Stimulated activated CD4-positive, alpha-beta T cell treated with anti-CD3 and anti-CD28 coated beads, Interleukin-1b, Interleukin-23, amount 100 ng/mL, for 48 hours (primary cell): ENCODE results near the gene PIP5K1B.

ENCODE experiments used
- DNase-seq: peaks from one replicate; pipeline ENCODE4 v3.0.0-alpha.2; 2020

Gene PIP5K1B

DNA sequence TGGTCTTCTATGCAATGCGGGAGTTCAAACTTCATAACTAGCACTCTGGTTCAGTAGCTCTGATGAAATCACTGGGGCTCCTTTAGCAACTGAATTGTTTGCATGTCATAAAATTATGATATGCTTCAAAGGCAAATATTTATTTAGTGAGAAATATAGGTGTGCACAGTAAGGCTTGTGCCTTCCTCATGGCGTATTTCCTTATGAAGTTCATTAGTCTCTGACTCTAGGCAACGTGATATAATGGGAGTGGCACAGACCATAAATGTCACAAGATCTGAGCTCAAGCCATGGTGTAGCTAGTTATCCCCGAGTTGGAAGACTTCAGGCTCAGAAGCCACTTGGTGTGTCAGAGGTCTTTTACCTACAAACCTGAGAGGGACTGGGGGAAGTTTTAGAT lies 35.5 kb downstream of the PIP5K1B start:
- no peak for DNase-seq

GRCh38 chr9:68741234-68741633 lies 36.2 kb downstream of the PIP5K1B start:
- DNase-seq: no peak

- no peak for DNase-seq
These were observed 36.8 kb downstream of the PIP5K1B start for GRCh38 chr9:68741704-68742332.

GRCh38 chr9:68742333-68742730 lies 37.3 kb downstream of the PIP5K1B start:
- no peak for DNase-seq

DNA sequence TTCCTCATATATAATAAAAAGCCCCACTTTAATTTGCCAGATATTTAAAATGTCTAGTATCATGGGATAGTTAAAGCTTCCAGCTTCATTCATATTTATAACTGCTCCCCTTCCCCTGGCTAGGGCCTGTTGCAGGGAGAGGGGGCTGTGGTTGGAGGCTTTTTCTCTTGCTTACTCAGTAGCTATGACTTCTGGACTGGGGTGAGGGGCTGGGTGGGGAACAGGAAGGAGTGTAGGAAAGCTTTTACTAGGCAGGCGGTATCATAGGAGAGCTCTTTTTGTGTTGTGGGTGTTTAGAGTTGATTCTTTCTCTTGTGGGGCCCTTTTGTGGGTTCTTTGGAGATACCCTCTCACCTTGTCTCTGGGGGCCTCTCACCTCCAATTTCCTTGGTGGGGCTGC lies 39.4 kb downstream of the PIP5K1B start:
- DNase-seq: no peak

DNA sequence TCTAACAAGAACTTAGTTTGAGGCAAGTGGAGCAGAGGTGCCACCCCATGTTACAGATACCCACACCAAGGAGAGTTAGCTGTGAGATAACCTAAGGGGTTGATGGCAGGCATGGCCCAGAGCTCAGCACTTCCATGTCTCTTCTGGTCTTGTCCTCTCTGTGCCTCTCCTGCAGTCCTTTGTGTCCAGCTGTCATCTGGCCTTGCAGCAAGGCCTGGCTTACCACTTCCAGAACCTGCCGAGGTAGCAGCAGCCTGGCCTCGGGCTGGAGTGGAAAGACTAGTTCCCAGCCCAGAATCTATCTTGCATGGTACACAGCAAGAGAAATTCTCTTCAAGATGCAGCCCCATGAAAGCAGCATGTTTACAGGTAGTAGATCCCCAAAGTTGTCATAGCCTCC lies 41.5 kb downstream of the PIP5K1B start:
- DNase-seq: no peak

GRCh38 chr9:68747043-68747533 lies 42.0 kb downstream of the PIP5K1B start:
- DNase-seq: no peak

GRCh38 chr9:68749135-68749534 lies 44.1 kb downstream of the PIP5K1B start:
- DNase-seq: no peak

DNA sequence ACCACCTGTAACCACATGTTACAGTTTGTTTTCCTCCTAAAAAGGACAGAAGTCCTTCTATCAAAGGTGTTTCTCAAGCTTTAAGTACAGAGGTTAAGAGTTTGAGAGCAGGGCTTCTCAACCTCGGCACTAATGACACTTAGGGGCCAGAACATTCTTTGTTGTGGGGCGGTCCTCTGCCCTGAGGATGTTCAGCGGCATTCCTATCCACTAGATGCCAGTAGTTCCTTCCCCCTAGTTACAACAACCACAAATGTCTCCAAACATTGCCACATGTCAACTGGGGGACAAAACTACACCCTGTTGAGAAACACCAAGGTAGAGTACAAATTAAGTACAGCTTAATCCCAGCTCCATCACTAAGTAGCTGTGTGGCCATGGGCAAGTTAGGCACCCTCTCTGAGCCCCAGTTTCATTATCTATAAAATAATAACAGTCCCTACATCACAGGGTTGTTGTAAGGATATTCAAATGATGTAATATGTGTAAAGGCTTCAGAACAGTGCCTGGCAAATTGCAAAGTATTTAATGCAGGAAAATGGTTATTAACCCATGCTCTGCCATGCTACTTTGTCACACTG lies 44.6 kb downstream of the PIP5K1B start:
- no peak for DNase-seq

DNA sequence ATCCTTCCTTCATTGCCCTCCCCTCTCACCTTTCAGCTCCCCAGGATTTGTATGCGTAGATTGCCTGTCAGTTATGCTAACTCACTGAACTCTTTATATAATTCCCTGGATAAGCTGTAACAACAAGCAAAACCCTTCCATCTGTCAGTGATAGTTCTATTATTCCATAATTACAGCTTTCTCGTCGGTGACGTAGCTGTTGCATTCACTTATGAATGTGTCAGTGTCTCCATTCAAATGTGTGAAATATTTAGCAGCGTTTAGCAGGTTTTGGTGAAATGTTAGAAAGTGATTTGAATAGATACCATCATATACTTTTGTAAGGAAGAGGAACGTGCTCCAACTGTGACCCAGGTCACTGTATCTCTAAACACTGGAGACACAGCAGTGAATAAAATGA lies 45.2 kb downstream of the PIP5K1B start:
- DNase-seq: no peak

DNA sequence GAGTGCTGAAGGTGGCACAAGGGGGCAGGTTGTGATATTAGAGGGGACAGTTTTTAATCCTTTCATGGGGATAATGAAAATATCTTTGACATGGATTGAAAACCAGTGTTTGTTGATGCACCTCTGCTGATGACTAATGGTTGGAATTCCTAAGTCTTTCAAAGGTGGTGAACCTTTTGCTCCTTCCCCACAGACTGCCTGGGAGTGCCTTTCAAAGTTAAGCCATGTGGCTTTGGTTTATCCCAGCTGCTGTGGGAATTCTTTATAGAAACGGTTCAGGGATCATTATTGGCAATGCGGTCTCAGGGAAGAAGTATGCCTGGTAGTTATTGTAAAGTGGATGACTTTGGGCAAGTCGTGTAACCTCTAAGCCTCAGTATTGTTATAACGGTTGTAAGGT lies 45.7 kb downstream of the PIP5K1B start:
- no peak for DNase-seq

GRCh38 chr9:68751556-68751955 lies 46.5 kb downstream of the PIP5K1B start:
- DNase-seq: no peak

DNA sequence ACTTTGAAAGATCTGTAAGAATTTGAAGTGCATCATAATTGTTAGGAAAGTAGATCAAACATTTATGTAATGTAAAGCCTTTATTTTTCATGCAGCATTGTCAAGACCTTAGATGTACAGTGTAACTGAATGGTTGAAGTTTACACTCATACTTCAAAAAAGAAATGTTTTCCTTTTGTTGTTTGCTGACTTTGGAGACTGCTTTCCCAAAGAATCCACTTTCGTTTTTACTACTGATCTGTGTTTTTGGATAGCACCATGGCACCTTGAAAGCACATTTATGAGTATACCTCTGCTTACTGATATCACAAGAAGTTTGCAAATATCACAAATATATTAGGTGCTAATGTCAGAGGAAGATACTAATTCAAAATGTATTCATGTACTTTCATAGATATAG lies 50.0 kb downstream of the PIP5K1B start:
- DNase-seq: no peak

- no peak for DNase-seq
These were observed 50.7 kb downstream of the PIP5K1B start for GRCh38 chr9:68755752-68756151.

DNA sequence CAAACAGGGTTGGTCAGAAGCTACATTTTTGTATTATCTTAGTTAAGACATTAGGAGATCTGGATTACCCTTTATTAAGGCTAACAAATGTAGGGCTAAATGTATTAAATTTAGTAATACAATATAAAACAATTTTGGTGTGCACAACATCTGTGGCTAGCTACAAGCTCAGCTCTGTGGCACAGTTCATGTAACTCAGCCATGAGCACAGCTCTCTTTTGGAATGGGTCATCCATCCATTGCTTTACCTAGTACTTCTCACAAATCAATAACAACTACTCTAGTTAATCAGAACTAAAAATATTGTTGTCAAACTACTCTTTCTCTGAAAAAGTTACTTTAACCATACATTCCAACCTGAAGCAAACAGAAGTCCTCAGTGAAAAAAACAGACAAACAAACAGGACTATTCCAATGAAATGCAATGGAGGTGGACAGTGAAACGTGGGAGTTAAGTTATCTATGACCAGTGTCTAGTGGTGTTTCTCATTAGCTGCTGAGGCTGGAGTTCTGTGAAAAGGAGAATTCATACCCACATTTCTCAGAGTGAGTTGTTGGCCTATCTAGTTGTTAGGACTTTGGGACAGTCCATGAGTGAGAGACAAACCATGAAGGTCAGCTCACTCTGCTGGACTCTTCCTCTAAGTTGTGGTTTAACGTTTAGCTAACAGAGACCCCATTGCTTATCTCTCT lies 55.1 kb downstream of the PIP5K1B start:
- DNase-seq: no peak

GRCh38 chr9:68760674-68761333 lies 55.8 kb downstream of the PIP5K1B start:
- no peak for DNase-seq

DNA sequence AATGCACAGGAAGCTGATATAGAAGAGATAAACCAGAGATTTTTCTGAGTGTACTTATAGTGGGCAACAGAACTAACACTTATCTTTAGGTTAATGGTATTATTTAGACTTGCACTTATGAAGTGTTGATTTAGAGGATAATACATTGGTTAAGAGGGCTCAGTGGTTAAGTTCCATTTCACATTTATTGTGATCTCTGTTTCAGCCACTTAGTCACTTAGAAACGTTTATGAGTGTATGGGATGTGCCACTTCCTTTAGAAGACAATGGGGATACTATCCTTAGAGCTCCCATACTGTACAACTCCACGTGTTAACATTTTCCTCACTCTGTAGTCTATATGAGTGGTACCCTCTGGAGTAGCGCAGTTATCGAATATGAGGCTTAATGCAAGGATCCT lies 57.5 kb downstream of the PIP5K1B start:
- DNase-seq: no peak

GRCh38 chr9:68763104-68763503 lies 58.1 kb downstream of the PIP5K1B start:
- no peak for DNase-seq

GRCh38 chr9:68768619-68769018 lies 63.6 kb downstream of the PIP5K1B start:
- no peak for DNase-seq

DNA sequence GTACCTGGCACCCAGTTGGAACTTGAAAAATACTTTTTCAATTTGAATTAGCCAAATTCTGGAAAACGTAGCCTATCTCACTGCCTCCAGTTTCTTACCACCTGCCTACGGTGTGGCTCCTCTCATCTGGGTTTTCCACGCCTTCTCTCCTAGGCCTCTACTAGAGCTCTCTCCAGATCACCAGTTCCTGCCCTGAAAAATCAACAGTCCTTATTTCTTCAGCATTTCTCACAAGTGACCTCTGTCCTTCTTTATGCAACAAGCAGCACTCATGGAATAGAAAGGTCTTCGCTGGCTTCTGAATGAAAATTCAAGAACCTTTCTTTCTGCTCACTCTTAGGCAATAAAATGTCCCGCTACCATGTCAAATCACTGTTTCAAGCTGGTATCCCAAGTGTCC lies 64.8 kb downstream of the PIP5K1B start:
- DNase-seq: no peak

- DNase-seq: no peak
These were observed 66.3 kb downstream of the PIP5K1B start for GRCh38 chr9:68771376-68771775.

DNA sequence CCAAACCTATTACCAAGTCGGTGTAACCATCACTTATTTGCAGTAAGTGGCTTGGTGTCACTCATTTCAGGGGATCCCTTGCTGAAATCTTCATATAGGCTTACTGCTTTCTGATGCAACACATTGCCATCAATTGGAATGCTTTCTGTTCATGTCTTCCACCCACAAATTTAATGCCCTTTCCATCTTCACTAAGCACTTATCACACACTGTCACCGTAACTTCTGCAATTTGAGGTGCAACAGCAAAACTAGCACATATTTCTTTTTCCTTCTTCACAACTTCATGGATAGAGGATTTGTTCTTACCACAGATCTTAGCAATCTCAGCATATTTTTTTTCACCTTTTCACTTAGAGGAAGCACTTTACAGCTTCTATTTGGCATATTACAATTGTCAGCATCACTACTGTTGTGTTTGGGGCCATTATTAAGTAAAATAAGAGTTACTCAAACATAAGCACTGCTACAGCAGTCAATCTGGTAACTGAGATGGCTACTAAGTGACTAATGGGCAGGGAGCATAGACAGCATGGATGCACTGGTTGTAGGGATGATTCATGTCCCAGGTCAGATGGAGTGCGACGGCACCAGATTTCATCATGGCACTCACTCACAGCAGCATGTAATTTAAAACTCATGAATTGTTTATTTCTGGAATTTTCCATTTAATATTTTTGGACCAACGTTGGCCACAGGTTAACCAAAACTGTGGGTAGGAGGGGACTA lies 70.1 kb downstream of the PIP5K1B start:
- no peak for DNase-seq

DNA sequence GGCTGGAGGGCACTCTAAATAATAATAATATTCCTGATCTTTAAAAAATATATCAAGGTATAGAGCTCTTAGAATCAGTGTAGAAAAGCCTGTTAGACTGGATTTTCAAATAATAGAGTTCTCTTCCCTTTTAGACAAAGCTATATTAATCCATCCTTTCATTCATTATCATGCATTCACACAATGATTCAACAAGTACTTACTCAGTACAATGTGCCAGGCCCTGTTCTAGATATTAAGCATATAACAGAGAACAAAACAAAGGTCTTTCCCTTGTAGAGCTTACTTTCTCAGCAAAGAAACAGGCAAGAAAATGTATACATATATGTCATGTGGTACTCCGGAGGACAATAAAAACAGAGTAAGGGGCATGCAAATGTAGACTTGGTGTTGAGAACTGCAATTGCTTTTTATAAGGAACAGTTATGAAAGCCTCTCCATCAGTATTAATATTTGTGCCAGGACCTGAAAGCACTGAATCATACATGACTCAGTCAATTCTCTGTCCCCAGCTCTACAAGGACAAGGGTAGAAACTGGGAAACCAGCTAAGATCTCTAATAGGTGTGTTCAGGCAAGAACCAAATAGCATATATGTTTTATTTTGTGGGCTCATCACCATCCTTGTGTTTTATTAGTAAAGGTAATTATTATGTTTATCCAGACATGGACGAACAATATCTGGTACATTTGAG lies 72.2 kb downstream of the PIP5K1B start:
- no peak for DNase-seq
